K562 (cell line): ENCODE data around the gene RAP1GAP2. TPM values are rescaled to one million over a fixed set of nuclear protein-coding genes. Genes with fewer than 3 reads are reported as not detected.

Source experiments
- CCNT2 ChIP-seq: IDR thresholded peaks from 2 replicates; pipeline ENCODE4 v1.6.1; 2011; ENCODE audit warnings: borderline replicate concordance, low read depth, mild to moderate bottlenecking, moderate library complexity, mixed read lengths, low read length; ENCODE audit not compliant: insufficient read length; ENCODE audit errors: extremely low read depth
- GTF3C2 ChIP-seq: IDR thresholded peaks from 3 replicates; pipeline ENCODE4 v1.6.1; 2011; ENCODE audit warnings: borderline replicate concordance, mild to moderate bottlenecking, moderate library complexity; ENCODE audit not compliant: insufficient read length; ENCODE audit errors: extremely low read depth
- HDAC3 ChIP-seq: fragments of 450-650 bp; IDR thresholded peaks from 2 replicates; pipeline ENCODE4 v1.6.1; 2018; ENCODE audit warnings: borderline replicate concordance, mild to moderate bottlenecking, moderate library complexity; ENCODE audit not compliant: partially characterized antibody
- HES1 ChIP-seq: fragments of 450-650 bp; IDR thresholded peaks from 2 replicates; pipeline ENCODE4 v1.6.1; 2016; ENCODE audit warnings: low read depth, mild to moderate bottlenecking, moderate library complexity
- MAFK ChIP-seq: IDR thresholded peaks from 2 replicates; pipeline ENCODE4 v1.6.1; 2011; ENCODE audit warnings: low read length, improper control_type of control experiment
- MEF2D ChIP-seq: conservative IDR thresholded peaks from 2 replicates; pipeline ENCODE4 v1.6.1; 2016; ENCODE audit warnings: low read depth, missing genetic modification characterization, missing compliant biosample characterization
- MIER1 ChIP-seq: fragments of 450-650 bp; IDR thresholded peaks from 2 replicates; pipeline ENCODE4 v1.6.1; 2016; ENCODE audit warnings: antibody characterized with exemption, mild to moderate bottlenecking, low read depth
- NFIC ChIP-seq: fragments of 450-650 bp; IDR thresholded peaks from 2 replicates; pipeline ENCODE4 v1.6.1; 2017; ENCODE audit warnings: mild to moderate bottlenecking, inconsistent platforms
- NKRF ChIP-seq: fragments of 450-650 bp; IDR thresholded peaks from 2 replicates; pipeline ENCODE4 v1.6.1; 2016; ENCODE audit warnings: borderline replicate concordance
- NRF1 ChIP-seq, 2 experiments: fragments of 450-650 bp; IDR thresholded peaks in 1 of 2; conservative IDR thresholded peaks in 1 of 2; 2 replicates each; pipeline ENCODE4 v1.6.1; 2014; ENCODE audit warnings: mild to moderate bottlenecking in 2 of 2
- PURB ChIP-seq: sonication (generic); formaldehyde crosslinking; IDR thresholded peaks from 2 replicates; pipeline ENCODE4 v1.9.0; 2021; ENCODE audit warnings: low read depth, mild to moderate bottlenecking, missing genetic modification reagents
- RNF2 ChIP-seq: sonication (generic); IDR thresholded peaks from 2 replicates; pipeline ENCODE4 v1.6.1; 2016
- TGIF2 ChIP-seq: sonication (generic); formaldehyde crosslinking; IDR thresholded peaks from 2 replicates; pipeline ENCODE4 v1.8.1; 2022; ENCODE audit warnings: mild to moderate bottlenecking, missing genetic modification reagents, moderate library complexity
- TSC22D4 ChIP-seq: fragments of 450-650 bp; IDR thresholded peaks from 2 replicates; pipeline ENCODE4 v1.6.1; 2016; ENCODE audit warnings: missing genetic modification characterization, missing biosample characterization, control low read depth
- ZBED1 ChIP-seq: IDR thresholded peaks from 2 replicates; pipeline ENCODE4 v1.6.1; 2014
- ZFX ChIP-seq: sonication (generic); formaldehyde crosslinking; IDR thresholded peaks from 2 replicates; pipeline ENCODE4 v1.8.0; 2022; ENCODE audit warnings: mild to moderate bottlenecking, missing genetic modification reagents, moderate library complexity
- ZNF140 ChIP-seq: fragments of 250-450 bp; sonication (Bioruptor Pico); IDR thresholded peaks from 2 replicates; pipeline ENCODE4 v1.8.0; 2021; ENCODE audit warnings: moderate library complexity, mild to moderate bottlenecking, inconsistent platforms
- ZNF175 ChIP-seq: fragments of 200-800 bp; sonication (Bioruptor generic); IDR thresholded peaks from 2 replicates; pipeline ENCODE4 v1.6.1; 2016; ENCODE audit warnings: low read depth, mild to moderate bottlenecking, missing genetic modification characterization, missing compliant biosample characterization
- ZNF3 ChIP-seq: fragments of 250-450 bp; sonication (Bioruptor Pico); IDR thresholded peaks from 2 replicates; pipeline ENCODE4 v1.5.0; 2021; ENCODE audit warnings: mild to moderate bottlenecking, moderate library complexity
- ZNF780A ChIP-seq: fragments of 250-450 bp; sonication (Bioruptor Pico); IDR thresholded peaks from 2 replicates; pipeline ENCODE4 v1.5.0; 2021; ENCODE audit warnings: mild to moderate bottlenecking
- polyA plus RNA-seq, 8 experiments: library from polyadenylated mRNA; depleted of rRNA in 4 of 8; stranded (reverse) in 5 of 8; unstranded in 3 of 8; fragments of >200 nt; fragmentation: Nextera tagmentation in 2 of 8; fragmentation: Illumina TruSeq in 1 of 8; extraction: Ambion mirVana in 2 of 8; extraction: Trizol in 1 of 8; gene quantifications; 2 replicates each; pipeline versions ENCODE4 v1.2.1 to v1.2.3, GENCODE V29; 2011 to 2014; ENCODE audit warnings: inconsistent platforms in 1 of 8, missing spikeins in 1 of 8
- total RNA-seq, 7 experiments: library from RNA; depleted of rRNA in 6 of 7; stranded (reverse); fragments of >200 nt in 6 of 7; fragmentation: Illumina TruSeq in 2 of 7; extraction: Trizol in 2 of 7; gene quantifications; 2 replicates each; pipeline versions ENCODE4 v1.2.1 to v1.2.3, GENCODE V29; 2011 to 2021; ENCODE audit warnings: low replicate concordance in 1 of 7
- TF ChIP-seq, protein P1 (sequence below): fragments of 250-450 bp; sonication (Bioruptor Pico); IDR thresholded peaks from 2 replicates; pipeline ENCODE4 v1.6.1; 2021; ENCODE audit warnings: mild to moderate bottlenecking
- TF ChIP-seq, protein P2 (sequence below): fragments of 200-800 bp; sonication (Bioruptor generic); IDR thresholded peaks from 2 replicates; pipeline ENCODE4 v1.6.1; 2017; ENCODE audit warnings: missing genetic modification characterization, missing compliant biosample characterization

Gene RAP1GAP2
- total and polyA plus RNA-seq, 9 of the 15 experiments (the other 6 are each of a cell fraction or from before 2014, with no cell fraction given), result 0.01 to 1.3 (median 0.42) TPM; not detected in 1

DNA sequence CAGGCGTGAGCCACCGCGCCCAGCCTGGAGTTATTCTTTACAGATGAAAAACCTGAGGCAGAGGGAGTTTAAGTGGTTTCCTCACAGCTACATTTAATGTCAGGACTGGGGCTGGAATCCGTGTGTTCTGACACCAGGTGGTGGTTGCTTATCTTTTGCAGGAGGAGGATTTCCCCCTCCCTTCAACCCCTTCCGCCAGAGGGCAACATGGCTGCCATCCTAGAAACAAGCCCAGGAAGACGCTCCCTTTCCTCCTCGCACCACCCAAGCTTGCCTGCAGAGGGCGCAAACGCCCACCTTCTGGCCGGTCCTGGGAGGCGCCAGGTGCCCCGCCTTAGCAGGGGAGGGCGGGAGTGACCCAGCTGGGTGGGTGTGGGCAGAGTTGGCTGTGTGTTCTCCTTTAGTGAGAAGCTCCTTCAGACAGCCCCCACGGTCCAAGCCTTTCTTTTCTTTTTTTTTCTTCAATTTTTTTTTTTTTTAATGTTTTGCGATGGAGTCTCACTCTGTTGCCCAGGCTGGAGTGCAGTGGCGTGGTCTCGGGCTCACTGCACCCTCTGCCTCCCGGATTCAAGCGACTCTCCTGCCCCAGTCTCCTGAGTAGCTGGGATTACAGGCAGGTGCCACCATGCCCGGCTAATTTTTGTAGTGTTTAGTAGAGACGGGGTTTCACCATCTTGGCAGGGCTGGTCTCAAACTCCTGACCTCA is 9.9 kb upstream of the RAP1GAP2 start (continued):
- TF ChIP-seq, protein P1, sequence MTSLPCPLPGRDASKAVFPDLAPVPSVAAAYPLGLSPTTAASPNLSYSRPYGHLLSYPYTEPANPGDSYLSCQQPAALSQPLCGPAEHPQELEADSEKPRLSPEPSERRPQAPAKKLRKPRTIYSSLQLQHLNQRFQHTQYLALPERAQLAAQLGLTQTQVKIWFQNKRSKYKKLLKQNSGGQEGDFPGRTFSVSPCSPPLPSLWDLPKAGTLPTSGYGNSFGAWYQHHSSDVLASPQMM (CRISPR knock-in tag), result no peak
- TF ChIP-seq ZNF140 (CRISPR knock-in tag), result no peak
- TF ChIP-seq NFIC, result no peak
- TF ChIP-seq MEF2D, result no peak
- TF ChIP-seq HES1, result no peak
- TF ChIP-seq NKRF, result no peak
- TF ChIP-seq ZNF3 (CRISPR knock-in tag), result no peak
- TF ChIP-seq TSC22D4, result no peak
- TF ChIP-seq TGIF2, result no peak
- TF ChIP-seq CCNT2, result no peak
- no peak for TF ChIP-seq MAFK
- TF ChIP-seq ZNF175, result no peak
- no peak for TF ChIP-seq GTF3C2
- no peak for TF ChIP-seq PURB
- no peak for TF ChIP-seq ZNF780A
- TF ChIP-seq, protein P2, sequence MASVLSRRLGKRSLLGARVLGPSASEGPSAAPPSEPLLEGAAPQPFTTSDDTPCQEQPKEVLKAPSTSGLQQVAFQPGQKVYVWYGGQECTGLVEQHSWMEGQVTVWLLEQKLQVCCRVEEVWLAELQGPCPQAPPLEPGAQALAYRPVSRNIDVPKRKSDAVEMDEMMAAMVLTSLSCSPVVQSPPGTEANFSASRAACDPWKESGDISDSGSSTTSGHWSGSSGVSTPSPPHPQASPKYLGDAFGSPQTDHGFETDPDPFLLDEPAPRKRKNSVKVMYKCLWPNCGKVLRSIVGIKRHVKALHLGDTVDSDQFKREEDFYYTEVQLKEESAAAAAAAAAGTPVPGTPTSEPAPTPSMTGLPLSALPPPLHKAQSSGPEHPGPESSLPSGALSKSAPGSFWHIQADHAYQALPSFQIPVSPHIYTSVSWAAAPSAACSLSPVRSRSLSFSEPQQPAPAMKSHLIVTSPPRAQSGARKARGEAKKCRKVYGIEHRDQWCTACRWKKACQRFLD, result no peak
- no peak for TF ChIP-seq HDAC3
- no peak for TF ChIP-seq RNF2
- no peak for TF ChIP-seq ZFX (CRISPR knock-in tag)
- no peak for TF ChIP-seq NRF1 (conservative IDR thresholded peaks at IDR 0.05 in 1 of 2, IDR thresholded peaks at IDR 0.05 in 1 of 2)
- no peak for TF ChIP-seq MIER1
- no peak for TF ChIP-seq ZBED1
